Thymus (tissue), 11 donors: Measurements from ENCODE around the gene LAIR2. TPM values are rescaled to one million over a fixed set of nuclear protein-coding genes. Genes with fewer than 3 reads are reported as not detected.

Experiments
- DNase-seq, 9 donors: peaks; one replicate each; pipeline ENCODE4 v3.0.0-alpha.2; 2013; ENCODE audit warnings: low spot score in 9 of 9, low read depth in 6 of 9, missing footprints in 1 of 9
- H3K27ac ChIP-seq, 2 donors: one replicate each; pipeline ENCODE4 v1.5.1; 2013; ENCODE audit warnings: control low read depth in 1 of 2, low read depth in 1 of 2, low read length in 1 of 2, mild to moderate bottlenecking in 1 of 2, moderate library complexity in 1 of 2
- H3K27me3 ChIP-seq, 2 donors: one replicate each; pipeline ENCODE4 v1.5.1; 2013; ENCODE audit warnings: low read length in 1 of 2; ENCODE audit not compliant: control insufficient read depth in 2 of 2, insufficient read depth in 1 of 2
- H3K36me3 ChIP-seq, 2 donors: one replicate each; pipeline ENCODE4 v1.5.1; 2013; ENCODE audit warnings: low read length in 1 of 2, mild to moderate bottlenecking in 1 of 2, moderate library complexity in 1 of 2; ENCODE audit not compliant: control insufficient read depth in 2 of 2, insufficient read depth in 2 of 2
- H3K4me1 ChIP-seq, 2 donors: one replicate each; pipeline ENCODE4 v1.5.1; 2013; ENCODE audit warnings: low read length in 2 of 2; ENCODE audit not compliant: control insufficient read depth in 2 of 2, insufficient read depth in 2 of 2
- H3K4me3 ChIP-seq, 2 donors: one replicate each; pipeline ENCODE4 v1.5.1; 2013; ENCODE audit warnings: low read length in 2 of 2, control low read depth in 1 of 2, mild to moderate bottlenecking in 1 of 2
- H3K9me3 ChIP-seq, 2 donors: one replicate each; pipeline ENCODE4 v1.5.1; 2013; ENCODE audit warnings: low read length in 1 of 2, mild to moderate bottlenecking in 1 of 2; ENCODE audit not compliant: control insufficient read depth in 2 of 2, insufficient read depth in 1 of 2
- WGBS: extraction: QIAGEN DNeasy Blood & Tissue Kit; methylation state at CpG from one replicate; pipeline ENCODE4 v1.1.7; 2013; 5-methylcytosine and 5-hydroxymethylcytosine counted together
- polyA plus RNA-seq: library from polyadenylated mRNA; stranded (reverse); fragments of 200-250 nt; gene quantifications from one replicate; pipeline ENCODE4 v1.2.3, GENCODE V29; 2013
- total RNA-seq: library from RNA; stranded (reverse); fragments of 120-200 nt; gene quantifications from one replicate; pipeline ENCODE4 v1.2.4, GENCODE V29; 2013
- donor health status: healthy.

The LAIR2 gene
- total and polyA plus RNA-seq, 2 donors: 3.2 to 18.5 TPM

DNA sequence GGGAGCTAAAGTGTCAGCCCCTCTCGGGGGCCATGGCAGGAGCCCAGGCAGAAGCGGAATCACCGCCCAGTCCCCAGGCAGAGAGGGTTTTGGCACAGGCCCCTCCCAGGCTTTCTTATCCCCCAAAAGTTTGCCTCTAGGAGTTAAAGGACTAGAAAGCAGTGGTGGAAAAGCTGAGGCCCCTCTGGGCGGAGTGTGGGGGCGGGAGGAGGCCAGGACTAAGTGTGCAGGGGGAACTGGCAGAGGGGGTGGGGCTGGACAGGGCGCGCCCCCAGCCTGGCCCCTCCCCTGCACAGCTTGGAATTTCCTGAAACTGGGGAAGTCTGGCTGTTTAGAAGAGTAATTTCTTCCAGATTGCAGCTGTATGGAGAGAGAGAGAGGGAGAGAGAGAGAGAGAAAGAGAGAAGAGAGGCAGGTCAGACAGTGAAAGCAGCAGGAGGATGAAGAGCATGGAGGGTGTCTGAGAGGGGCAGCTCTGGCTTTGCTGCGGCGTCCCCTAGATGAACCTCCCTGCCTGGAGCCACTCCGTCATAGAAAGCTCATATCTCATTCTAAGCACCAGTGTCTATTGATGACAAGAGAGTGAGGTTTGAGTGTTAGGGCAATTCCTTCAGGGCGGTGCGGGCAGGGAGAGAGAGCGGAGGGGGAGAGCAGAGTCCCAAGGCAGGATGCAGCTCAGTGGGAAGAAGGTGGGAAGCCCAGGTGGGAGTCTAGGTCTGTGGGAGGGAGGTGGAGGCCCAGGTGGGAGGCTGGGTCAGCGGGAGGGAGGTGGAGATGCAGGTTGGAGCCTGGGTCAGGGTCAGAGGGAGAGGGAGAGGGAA, 29.4 kb upstream of the LAIR2 start, which contains the start of gene CDC42EP5:
Gene CDC42EP5 (minus strand): TSS at position 226 of the 821 bp plus-strand sequence. CDS start 7,749 bp downstream, outside the sequence.
- H3K4me1 ChIP-seq: no peaks in the 10 kb centered on the region
- H3K36me3 ChIP-seq: no peaks in the 10 kb centered on the region
- peaks cover 14 to 59% of the 10 kb centered on the region in 2 donors for H3K27me3 ChIP-seq
- peaks cover 0 to 4% of the 10 kb centered on the region in 2 donors for H3K9me3 ChIP-seq
- 21% methylated on average over 14 of the region's 14 CpGs for WGBS
- H3K27ac ChIP-seq: peak within 1 kb of the TSS in 1 of 2 donors; percentile 26
- no peak within 1 kb of the TSS for H3K4me3 ChIP-seq
- DNase-seq: no peak

- WGBS: 84% methylated on average over 6 of the region's 6 CpGs
Observed at GRCh38 chr19:54473892-54474372, 28.7 kb upstream of the LAIR2 start.

GRCh38 chr19:54475706-54476105, 26.9 kb upstream of the LAIR2 start:
- H3K4me1 ChIP-seq: no peaks in the 10 kb centered on the region
- DNase-seq: no peak
- H3K36me3 ChIP-seq: no peaks in the 10 kb centered on the region
- WGBS: 93% methylated on average over 11 of the region's 11 CpGs
- H3K9me3 ChIP-seq: peaks cover 0 to 4% of the 10 kb centered on the region in 2 donors
- H3K4me3 ChIP-seq: no peak overlapping the region
- H3K27me3 ChIP-seq: peaks cover 8 to 36% of the 10 kb centered on the region in 2 donors
- no peak overlapping the region for H3K27ac ChIP-seq

More at GRCh38 chr19:54473892-54474372, 28.7 kb upstream of the LAIR2 start:
- DNase-seq: no peak
- H3K27me3 ChIP-seq: peaks cover 14 to 54% of the 10 kb centered on the region in 2 donors
- H3K27ac ChIP-seq: no peak overlapping the region
- no peaks in the 10 kb centered on the region for H3K4me1 ChIP-seq
- no peak overlapping the region for H3K4me3 ChIP-seq
- H3K36me3 ChIP-seq: no peaks in the 10 kb centered on the region
- H3K9me3 ChIP-seq: peaks cover 0 to 4% of the 10 kb centered on the region in 2 donors

DNA sequence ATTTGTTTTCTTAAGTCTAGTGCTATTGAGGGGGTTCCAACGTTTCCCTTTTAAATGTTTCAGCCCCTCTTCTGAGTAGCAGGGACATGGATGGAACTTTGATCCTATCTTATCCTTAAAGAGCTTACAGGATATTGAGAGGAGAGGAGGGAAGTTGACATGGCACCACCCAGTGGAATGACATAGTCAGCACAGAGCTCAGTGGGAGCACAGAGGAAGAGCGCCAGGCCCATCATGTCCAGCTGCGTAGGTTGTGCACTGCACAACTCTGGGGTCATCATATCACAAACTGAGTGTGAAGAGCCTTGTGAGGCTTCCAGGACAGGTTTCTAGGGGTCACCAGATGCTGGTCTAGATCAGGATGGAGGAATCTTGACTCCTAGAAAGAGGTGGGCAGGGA, 25.0 kb upstream of the LAIR2 start:
- no peaks in the 10 kb centered on the region for H3K36me3 ChIP-seq
- no peak overlapping the region for H3K4me3 ChIP-seq
- WGBS: 75% methylated on average over 3 of the region's 3 CpGs
- H3K27me3 ChIP-seq: peaks cover 0 to 24% of the 10 kb centered on the region in 2 donors
- no peak for DNase-seq
- peaks cover 0 to 4% of the 10 kb centered on the region in 2 donors for H3K9me3 ChIP-seq
- no peak overlapping the region for H3K27ac ChIP-seq
- H3K4me1 ChIP-seq: no peaks in the 10 kb centered on the region

- H3K27ac ChIP-seq: no peak overlapping the region
- WGBS: 29% methylated on average over 10 of the region's 10 CpGs
- DNase-seq: peak in 3 of 9 donors; percentile 47 to 69 (median 53)
- no peaks in the 10 kb centered on the region for H3K4me1 ChIP-seq
- no peaks in the 10 kb centered on the region for H3K9me3 ChIP-seq
- no peaks in the 10 kb centered on the region for H3K36me3 ChIP-seq
- H3K27me3 ChIP-seq: peaks cover 0 to 13% of the 10 kb centered on the region in 2 donors
- no peak overlapping the region for H3K4me3 ChIP-seq
Observed at GRCh38 chr19:54478677-54479266, 23.9 kb upstream of the LAIR2 start.

- Histone ChIP-seq H3K4me1 (no peaks in the 10 kb centered on the region), H3K27me3 (peaks cover 0 to 8% of the 10 kb centered on the region in 2 donors), H3K4me3 (no peak overlapping the region), H3K36me3 (no peaks in the 10 kb centered on the region), H3K9me3 (no peaks in the 10 kb centered on the region), H3K27ac (no peak overlapping the region)
- 38% methylated on average over 2 of the region's 2 CpGs for WGBS
- no peak for DNase-seq
Observed at GRCh38 chr19:54480051-54480450, 22.6 kb upstream of the LAIR2 start.

DNA sequence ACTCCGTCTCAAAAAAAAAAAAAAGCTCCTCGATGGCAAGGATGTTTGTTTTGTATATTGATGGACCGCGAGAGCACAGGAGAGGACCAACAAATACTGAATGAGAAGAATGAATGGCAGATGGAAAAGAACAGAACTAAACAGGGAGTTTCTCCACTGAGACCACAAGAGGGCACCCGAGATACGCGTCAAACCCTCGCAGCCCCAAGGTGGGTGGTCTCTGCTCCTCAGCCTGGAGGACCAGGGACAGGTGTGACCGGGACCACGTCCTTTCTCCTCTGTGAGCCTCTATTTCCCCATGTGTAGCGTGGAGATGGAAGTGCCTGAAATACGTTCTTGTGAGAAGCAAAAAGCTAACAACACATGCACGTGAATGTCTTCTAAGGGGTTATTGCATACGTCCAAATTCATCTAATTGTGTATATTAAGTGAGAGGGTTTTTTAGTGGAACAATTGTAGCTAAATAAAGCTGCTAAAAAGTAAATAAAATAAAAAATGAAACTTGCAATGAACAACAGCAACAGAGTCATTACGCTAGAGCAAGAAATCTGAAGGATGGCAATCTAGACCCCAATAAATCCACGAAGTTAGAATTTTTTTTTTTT, 21.2 kb upstream of the LAIR2 start:
- no peaks in the 10 kb centered on the region for H3K36me3 ChIP-seq
- H3K27ac ChIP-seq: no peak overlapping the region
- H3K4me3 ChIP-seq: no peak overlapping the region
- no peaks in the 10 kb centered on the region for H3K4me1 ChIP-seq
- WGBS: 14% methylated on average over 16 of the region's 16 CpGs
- peak in 3 of 9 donors; percentile 51 to 73 (median 60) for DNase-seq
- H3K27me3 ChIP-seq: peaks cover 0 to 6% of the 10 kb centered on the region in 2 donors
- no peaks in the 10 kb centered on the region for H3K9me3 ChIP-seq

- Histone ChIP-seq H3K4me1 (no peaks in the 10 kb centered on the region), H3K27ac (no peak overlapping the region), H3K9me3 (no peaks in the 10 kb centered on the region), H3K36me3 (no peaks in the 10 kb centered on the region), H3K4me3 (no peak overlapping the region), H3K27me3 (peaks cover 0 to 6% of the 10 kb centered on the region in 2 donors)
- 12% methylated on average over 3 of the region's 3 CpGs for WGBS
- no peak for DNase-seq
Observed at GRCh38 chr19:54482889-54483288, 19.7 kb upstream of the LAIR2 start.

GRCh38 chr19:54484451-54484850, 18.2 kb upstream of the LAIR2 start:
- H3K36me3 ChIP-seq: no peaks in the 10 kb centered on the region
- H3K9me3 ChIP-seq: no peaks in the 10 kb centered on the region
- DNase-seq: no peak
- 89% methylated on average over 10 of the region's 10 CpGs for WGBS
- H3K4me1 ChIP-seq: no peaks in the 10 kb centered on the region
- H3K4me3 ChIP-seq: no peak overlapping the region
- H3K27ac ChIP-seq: no peak overlapping the region
- peaks cover 2 to 3% of the 10 kb centered on the region in 2 donors for H3K27me3 ChIP-seq
